ENCODE measurements around the gene AGTPBP1.

AGTPBP1 gene

GRCh38 chr9:85713897-85714296 lies 27.9 kb downstream of the AGTPBP1 start:
- Histone ChIP-seq H3K79me2 (ENCODE audit: insufficient read depth, low read length) (no peaks in the 10 kb centered on the region), H3K4me3 (ENCODE audit: low read depth in 1 of 2, low read length in 2 of 2) (no peak overlapping the region), H3K9me3 (ENCODE audit: insufficient read depth, low read length, severe bottlenecking) (no peaks in the 10 kb centered on the region), H3K27me3 (ENCODE audit: insufficient read depth, low read length, poor library complexity) (no peaks in the 10 kb centered on the region), H3K27ac (ENCODE audit: low read length) (no peak overlapping the region), H3K36me3 (ENCODE audit: insufficient read depth, low read length) (no peaks in the 10 kb centered on the region; the same call in 1 of the 2 replicates), H3K4me1 (ENCODE audit: insufficient read depth, low read length) (no peaks in the 10 kb centered on the region), H4K20me1 (ENCODE audit: insufficient read depth, low read length) (peaks cover 3% of the 10 kb centered on the region; the same call in 1 of the 2 replicates), H3K9ac (ENCODE audit: low read depth, low read length) (no peak overlapping the region), H2AFZ (ENCODE audit: low read depth, low read length) (no peak overlapping the region), H3K4me2 (ENCODE audit: insufficient read depth, low read length) (no peak overlapping the region)
- ATAC-seq (ENCODE audit: insufficient read depth, low read depth) (no peak), DNase-seq (no peak)
- TF ChIP-seq CTCF (IDR thresholded peaks at IDR 0.05; ENCODE audit: borderline replicate concordance, extremely low read depth, low read length, poor library complexity, severe bottlenecking) (no peak), EZH2 (IDR thresholded peaks at IDR 0.05; ENCODE audit: borderline replicate concordance, low read depth, low read length, severe bottlenecking) (no peak)

DNA sequence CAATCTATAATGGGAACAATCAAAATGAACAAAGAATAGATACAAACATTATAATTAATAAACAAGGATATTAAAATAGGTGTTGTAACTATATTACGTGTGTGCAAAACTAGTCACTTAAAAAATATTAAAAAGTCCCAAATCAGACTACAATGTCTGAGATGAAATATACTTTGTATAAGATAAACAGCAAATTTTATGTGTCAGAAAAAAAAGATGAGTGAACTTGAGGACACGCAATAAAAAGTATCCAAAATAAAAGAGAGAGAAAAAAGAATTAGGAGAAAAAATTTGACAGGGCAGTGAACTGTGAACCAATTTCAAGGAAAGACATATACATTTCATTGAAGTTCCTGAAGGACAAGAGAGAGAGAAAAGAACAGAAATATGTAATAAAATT lies 37.0 kb downstream of the AGTPBP1 start:
- Histone ChIP-seq H3K9ac (ENCODE audit: low read depth, low read length) (no peak overlapping the region), H3K79me2 (ENCODE audit: insufficient read depth, low read length) (no peaks in the 10 kb centered on the region), H4K20me1 (ENCODE audit: insufficient read depth, low read length) (no peaks in the 10 kb centered on the region), H3K4me3 (ENCODE audit: low read depth in 1 of 2, low read length in 2 of 2) (no peak overlapping the region), H2AFZ (ENCODE audit: low read depth, low read length) (no peak overlapping the region), H3K4me2 (ENCODE audit: insufficient read depth, low read length) (no peak overlapping the region), H3K27me3 (ENCODE audit: insufficient read depth, low read length, poor library complexity) (no peaks in the 10 kb centered on the region), H3K9me3 (ENCODE audit: insufficient read depth, low read length, severe bottlenecking) (no peaks in the 10 kb centered on the region), H3K36me3 (ENCODE audit: insufficient read depth, low read length) (no peaks in the 10 kb centered on the region; the same call in 1 of the 2 replicates), H3K27ac (ENCODE audit: low read length) (no peak overlapping the region), H3K4me1 (ENCODE audit: insufficient read depth, low read length) (no peaks in the 10 kb centered on the region)
- TF ChIP-seq CTCF (IDR thresholded peaks at IDR 0.05; ENCODE audit: borderline replicate concordance, extremely low read depth, low read length, poor library complexity, severe bottlenecking): no peak
- TF ChIP-seq EZH2 (IDR thresholded peaks at IDR 0.05; ENCODE audit: borderline replicate concordance, low read depth, low read length, severe bottlenecking): no peak
- no peak for ATAC-seq (ENCODE audit: insufficient read depth, low read depth)
- no peak for DNase-seq

DNA sequence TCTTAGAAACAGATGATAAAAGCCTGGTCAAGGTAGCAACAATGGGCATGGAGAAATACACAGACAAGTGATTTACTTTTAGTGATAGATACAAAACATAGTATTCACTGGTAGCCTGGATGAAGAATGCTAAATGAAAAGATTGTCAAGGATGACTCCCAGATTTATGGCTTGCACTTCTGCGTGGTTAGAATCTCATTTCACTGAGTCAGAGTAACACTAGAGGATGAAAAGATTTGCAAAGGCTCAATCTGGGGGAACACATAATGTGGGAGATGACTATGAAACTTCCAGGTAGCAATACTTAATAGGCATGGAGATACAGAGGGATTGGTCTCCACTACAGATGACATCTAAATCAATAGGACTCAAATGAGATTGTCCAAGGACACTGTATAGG lies 38.4 kb downstream of the AGTPBP1 start:
- Histone ChIP-seq H3K4me1 (ENCODE audit: insufficient read depth, low read length) (no peaks in the 10 kb centered on the region), H3K79me2 (ENCODE audit: insufficient read depth, low read length) (no peaks in the 10 kb centered on the region), H3K9me3 (ENCODE audit: insufficient read depth, low read length, severe bottlenecking) (no peaks in the 10 kb centered on the region), H4K20me1 (ENCODE audit: insufficient read depth, low read length) (no peaks in the 10 kb centered on the region), H3K36me3 (ENCODE audit: insufficient read depth, low read length) (no peaks in the 10 kb centered on the region), H3K27me3 (ENCODE audit: insufficient read depth, low read length, poor library complexity) (no peaks in the 10 kb centered on the region), H3K27ac (ENCODE audit: low read length) (no peak overlapping the region), H3K9ac (ENCODE audit: low read depth, low read length) (no peak overlapping the region), H3K4me3 (ENCODE audit: low read depth in 1 of 2, low read length in 2 of 2) (no peak overlapping the region), H3K4me2 (ENCODE audit: insufficient read depth, low read length) (no peak overlapping the region), H2AFZ (ENCODE audit: low read depth, low read length) (no peak overlapping the region)
- no peak for DNase-seq
- ATAC-seq (ENCODE audit: insufficient read depth, low read depth): no peak
- TF ChIP-seq EZH2 (IDR thresholded peaks at IDR 0.05; ENCODE audit: borderline replicate concordance, low read depth, low read length, severe bottlenecking): no peak
- TF ChIP-seq CTCF (IDR thresholded peaks at IDR 0.05; ENCODE audit: borderline replicate concordance, extremely low read depth, low read length, poor library complexity, severe bottlenecking): no peak

Data from DND-41 (cell line).